GM12892 (cell line): ENCODE measurements around the gene ARPC5.

Source experiments
- POLR2A ChIP-seq: IDR thresholded peaks from 2 replicates; pipeline ENCODE4 v1.6.1; 2011; ENCODE audit warnings: low read depth, low read length, control low read depth
- POLR2AphosphoS5 ChIP-seq: IDR thresholded peaks from 2 replicates; pipeline ENCODE4 v1.6.1; 2011; ENCODE audit warnings: low read depth, low read length, control low read depth
- TAF1 ChIP-seq: IDR thresholded peaks from 2 replicates; pipeline ENCODE4 v1.6.1; 2011; ENCODE audit warnings: low read depth, mild to moderate bottlenecking, control low read depth, low read length, borderline replicate concordance

GRCh38 chr1:183628537-183628936, 7.0 kb downstream of the ARPC5 start:
- no peak for TF ChIP-seq TAF1
- TF ChIP-seq POLR2A, result no peak
- TF ChIP-seq POLR2AphosphoS5, result no peak
